ENCODE data around the gene CHAC2. TPM values are rescaled to one million over a fixed set of nuclear protein-coding genes. Genes with fewer than 3 reads are reported as not detected.

CHAC2 gene
- total RNA-seq, 1 experiment from 2014 or later, result 8.4 TPM

DNA sequence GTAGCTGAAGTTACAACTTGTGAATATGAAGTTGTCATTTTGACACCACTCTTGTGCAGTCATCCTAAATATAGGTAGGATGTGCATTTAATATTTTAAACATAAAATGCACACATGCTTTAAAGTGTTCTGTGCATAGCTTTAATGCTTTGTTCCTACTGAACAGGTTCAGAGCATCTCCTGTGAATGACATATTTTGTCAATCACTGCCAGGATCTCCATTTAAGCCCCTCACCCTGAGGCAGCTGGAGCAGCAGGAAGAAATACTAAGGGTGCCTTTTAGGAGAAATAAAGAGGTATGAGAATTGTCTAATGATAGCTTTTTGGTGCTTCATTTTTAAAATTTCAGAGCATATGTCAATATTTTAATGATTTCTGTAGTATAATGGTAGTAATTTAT is 33.9 kb downstream of the CHAC2 start:
- Histone ChIP-seq H3K4me3 (replicated peaks in 1 of 2; ENCODE audit: low read depth in 1 of 2, low read length in 2 of 2) (no peak overlapping the region), H3K36me3 (ENCODE audit: control insufficient read depth in 1 of 2, insufficient read depth in 2 of 2, low read length in 2 of 2) (peaks cover 0 to 14% of the 10 kb centered on the region in 2 experiments; a peak in 2 of 4 replicates), H3K79me2 (ENCODE audit: insufficient read depth, low read length) (no peaks in the 10 kb centered on the region), H4K20me1 (ENCODE audit: insufficient read depth) (no peaks in the 10 kb centered on the region), H3K9me3 (ENCODE audit: control insufficient read depth in 1 of 2, insufficient read depth in 1 of 2, low read depth in 1 of 2, low read length in 2 of 2) (no peaks in the 10 kb centered on the region), H3K9me2 (ENCODE audit: insufficient read depth) (no peaks in the 10 kb centered on the region), H3K9ac (ENCODE audit: low read length) (no peak overlapping the region), H3K4me1 (ENCODE audit: control insufficient read depth in 1 of 2, insufficient read depth in 2 of 2, low read length in 2 of 2) (no peaks in the 10 kb centered on the region), H3K4me2 (ENCODE audit: low read length) (no peak overlapping the region), H3K27ac (ENCODE audit: low read depth, low read length) (no peak overlapping the region), H3K27me3 (ENCODE audit: insufficient read depth, low read length) (no peaks in the 10 kb centered on the region), H2AFZ (ENCODE audit: low read depth, low read length, poor library complexity, severe bottlenecking) (no peak overlapping the region)
- intact Hi-C loops (cut with micrococcal nuclease), result no loop called here
- TF ChIP-seq SIN3A (IDR thresholded peaks at IDR 0.05; ENCODE audit: low read depth) (no peak), POLR2A (IDR thresholded peaks at IDR 0.05; ENCODE audit: borderline replicate concordance, extremely low read depth, insufficient read depth, insufficient read length) (no peak), EZH2 (IDR thresholded peaks at IDR 0.05) (no peak), ELF1 (IDR thresholded peaks at IDR 0.05; ENCODE audit: borderline replicate concordance, low read depth) (no peak), ZFX (IDR thresholded peaks at IDR 0.05) (no peak), CBX3 (IDR thresholded peaks at IDR 0.05; ENCODE audit: low read depth) (no peak), EGR1 (IDR thresholded peaks at IDR 0.05; ENCODE audit: low read depth) (no peak)
- TF ChIP-seq, protein P1, sequence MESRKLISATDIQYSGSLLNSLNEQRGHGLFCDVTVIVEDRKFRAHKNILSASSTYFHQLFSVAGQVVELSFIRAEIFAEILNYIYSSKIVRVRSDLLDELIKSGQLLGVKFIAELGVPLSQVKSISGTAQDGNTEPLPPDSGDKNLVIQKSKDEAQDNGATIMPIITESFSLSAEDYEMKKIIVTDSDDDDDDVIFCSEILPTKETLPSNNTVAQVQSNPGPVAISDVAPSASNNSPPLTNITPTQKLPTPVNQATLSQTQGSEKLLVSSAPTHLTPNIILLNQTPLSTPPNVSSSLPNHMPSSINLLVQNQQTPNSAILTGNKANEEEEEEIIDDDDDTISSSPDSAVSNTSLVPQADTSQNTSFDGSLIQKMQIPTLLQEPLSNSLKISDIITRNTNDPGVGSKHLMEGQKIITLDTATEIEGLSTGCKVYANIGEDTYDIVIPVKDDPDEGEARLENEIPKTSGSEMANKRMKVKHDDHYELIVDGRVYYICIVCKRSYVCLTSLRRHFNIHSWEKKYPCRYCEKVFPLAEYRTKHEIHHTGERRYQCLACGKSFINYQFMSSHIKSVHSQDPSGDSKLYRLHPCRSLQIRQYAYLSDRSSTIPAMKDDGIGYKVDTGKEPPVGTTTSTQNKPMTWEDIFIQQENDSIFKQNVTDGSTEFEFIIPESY (IDR thresholded peaks at IDR 0.05; ENCODE audit: extremely low read depth, insufficient replicate concordance, low read length), result no peak
- TF ChIP-seq, protein P2, sequence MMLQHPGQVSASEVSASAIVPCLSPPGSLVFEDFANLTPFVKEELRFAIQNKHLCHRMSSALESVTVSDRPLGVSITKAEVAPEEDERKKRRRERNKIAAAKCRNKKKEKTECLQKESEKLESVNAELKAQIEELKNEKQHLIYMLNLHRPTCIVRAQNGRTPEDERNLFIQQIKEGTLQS (IDR thresholded peaks at IDR 0.05), result no peak
- no TSS peak for BruUV-seq (replicated peaks)
- CTCF ChIA-PET, result no interaction called here
- ATAC-seq (no peak), DNase-seq (ENCODE audit: low read depth, low spot score) (no peak)
- RAD21 ChIA-PET (ENCODE audit: low non-redundant PET in 1 of 2, low total read pairs in 2 of 2, uncharacterized antibody in 2 of 2, unreplicated experiment in 2 of 2), result no interaction called here
- POLR2A ChIA-PET, result no interaction called here
